K562 treated with DMSO at 1 percent for 12 hours (cell line): Measurements from ENCODE around the gene POC1A. TPM values are rescaled to one million over a fixed set of nuclear protein-coding genes. Genes with fewer than 3 reads are reported as not detected.

Experiments used
- total RNA-seq: library from RNA; unstranded; fragments of 300-600 nt; gene quantifications from 2 replicates; pipeline ENCODE4 v1.2.3, GENCODE V29; 2022; ENCODE audit not compliant: insufficient read depth

POC1A gene
- 22.4 and 25.5 TPM in 2 replicates for total RNA-seq

DNA sequence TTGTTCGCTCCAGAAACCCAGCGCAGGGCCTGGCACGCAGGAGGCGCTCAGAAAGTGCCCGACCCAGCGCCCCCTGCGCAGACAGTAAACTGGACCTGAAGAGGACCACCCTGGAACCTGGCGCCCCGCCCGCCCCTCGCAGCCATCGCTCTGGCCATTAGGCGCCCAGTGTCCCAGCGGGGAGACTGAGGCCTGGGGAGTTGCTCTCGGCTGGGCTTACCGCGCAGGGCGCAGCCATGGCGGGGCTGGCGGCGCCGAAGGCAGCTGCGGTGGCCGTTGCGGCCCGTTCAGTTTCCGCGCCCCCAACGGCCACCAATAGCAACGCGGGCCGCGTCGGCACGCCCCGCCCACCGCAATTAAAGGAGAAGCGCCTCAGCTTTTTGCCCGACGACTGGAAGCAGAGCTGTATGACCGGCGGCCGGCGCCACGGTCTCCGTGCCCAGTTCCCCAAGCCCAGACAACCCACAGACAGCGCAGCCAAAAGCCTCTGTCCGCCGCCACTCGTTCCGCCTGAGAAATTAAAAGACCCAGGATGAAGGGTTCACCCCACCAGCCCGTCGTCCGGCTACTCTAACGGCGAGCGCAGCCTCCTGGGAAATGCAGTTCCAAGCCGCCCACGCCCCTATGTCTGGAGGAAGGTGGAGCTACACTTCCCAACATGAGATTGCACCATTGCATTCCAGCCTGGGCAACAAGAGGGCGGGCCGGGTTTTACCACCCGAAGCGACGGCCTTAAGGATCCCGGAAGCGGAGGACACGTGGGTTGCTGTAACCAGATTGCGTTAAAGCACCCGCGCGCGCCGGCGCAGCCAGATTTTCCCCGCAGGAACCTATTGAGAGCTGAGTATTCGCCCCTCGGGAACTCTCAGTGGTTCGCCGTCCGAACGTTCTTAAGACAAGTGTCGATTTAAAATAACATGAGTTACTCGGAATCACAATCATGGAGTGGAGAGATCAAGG is at the start of gene POC1A:
TSS of gene POC1A (minus strand) at position 289 of the 960 bp plus-strand sequence. CDS start at position 238, 51 bp downstream.

DNA sequence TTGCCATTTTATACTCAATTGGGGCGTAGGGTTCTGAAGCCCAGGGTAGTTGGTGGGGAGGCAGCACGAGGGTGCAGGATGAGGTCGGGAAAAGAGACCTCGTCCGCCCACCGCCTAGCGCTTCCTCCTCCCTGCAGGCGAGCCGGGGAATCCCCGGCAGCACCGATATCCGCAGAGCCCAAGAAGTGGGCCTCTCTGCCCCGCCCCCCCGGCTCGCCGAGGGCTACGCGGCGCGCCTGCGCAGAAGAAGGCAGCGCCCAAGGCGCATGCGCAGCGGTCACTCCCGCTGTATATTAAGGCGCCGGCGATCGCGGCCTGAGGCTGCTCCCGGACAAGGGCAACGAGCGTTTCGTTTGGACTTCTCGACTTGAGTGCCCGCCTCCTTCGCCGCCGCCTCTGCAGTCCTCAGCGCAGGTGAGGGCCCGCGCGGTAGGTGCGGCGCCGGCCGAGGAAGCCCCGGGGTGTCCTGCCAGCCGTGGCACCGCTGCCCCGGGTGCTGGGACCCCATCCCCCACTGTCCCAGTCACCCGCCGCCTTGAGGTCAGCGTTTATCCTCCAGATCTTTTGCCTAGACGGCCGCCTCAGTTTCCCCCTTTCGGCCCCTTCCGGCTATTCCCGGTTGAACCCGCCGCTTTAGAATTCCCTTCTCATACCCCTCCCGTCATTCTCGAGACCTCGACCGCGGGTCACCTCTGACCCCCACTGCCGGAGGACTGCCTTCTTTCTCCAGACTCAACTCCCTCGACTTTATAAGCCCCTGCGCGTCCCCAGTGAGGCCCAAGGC is 43.8 kb upstream of the POC1A start, which contains the start of gene ALAS1:
TSS of gene ALAS1 (plus strand) at position 319 of the 784 bp plus-strand sequence. CDS start 1,082 bp downstream, outside the sequence.

DNA sequence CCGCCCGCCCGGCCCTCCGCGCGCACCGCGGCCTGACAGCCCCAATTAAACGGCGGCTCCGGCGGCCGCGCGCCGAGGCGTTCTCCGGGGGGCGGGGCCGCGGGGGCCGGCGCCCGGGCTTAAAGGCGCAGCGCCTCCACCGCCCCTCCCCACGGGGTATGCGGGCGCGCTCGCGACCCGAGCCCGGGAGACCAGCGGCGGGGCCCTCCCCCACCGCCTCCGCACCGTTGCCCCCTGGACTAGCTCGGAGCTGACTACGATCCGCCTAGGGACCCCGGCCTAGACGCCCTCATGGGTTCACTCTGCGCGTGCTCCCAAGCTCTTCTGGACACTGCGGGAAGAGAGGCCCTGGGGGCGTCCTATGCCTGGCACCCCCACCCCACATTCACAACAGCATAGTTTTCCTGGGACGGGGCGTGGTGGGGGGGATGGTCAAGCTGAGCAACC is 97.7 kb downstream of the POC1A start, which contains the start of gene DUSP7:
TSS of gene DUSP7 (minus strand) at position 51 of the 447 bp plus-strand sequence. CDS start 205 bp downstream, outside the sequence.

Other genes with a start within 250 kb of the POC1A start
- 13.1 and 22.7 TPM in 2 replicates for gene RRP9, start 212.5 kb downstream of the POC1A start, total RNA-seq
- 2.6 and 5.7 TPM in 2 replicates for gene PARP3, start 212.1 kb downstream of the POC1A start, total RNA-seq
- gene GPR62, start 199.0 kb downstream of the POC1A start, total RNA-seq: not detected in 2 replicates
- 10.2 and 14.6 TPM in 2 replicates for gene PCBP4, start 187.0 kb downstream of the POC1A start, total RNA-seq
- gene ABHD14B, start 180.4 kb downstream of the POC1A start, total RNA-seq: 44.1 and 66.9 TPM in 2 replicates
- gene ABHD14A, start 179.4 kb downstream of the POC1A start, total RNA-seq: 18.7 and 22.9 TPM in 2 replicates
- 37.6 and 46.6 TPM in 2 replicates for gene ACY1, start 170.9 kb downstream of the POC1A start, total RNA-seq
- 2,362 and 2,887 TPM in 2 replicates for gene RPL29, start 158.5 kb downstream of the POC1A start, total RNA-seq
- 3.5 and 8.1 TPM in 2 replicates for gene DUSP7, start 97.9 kb downstream of the POC1A start, total RNA-seq
- 34.1 and 73.7 TPM in 2 replicates for gene ALAS1, start 43.7 kb upstream of the POC1A start, total RNA-seq
- 0.30 TPM in 1 of 2 replicates, not detected in the other for gene TLR9, start 71.2 kb upstream of the POC1A start, total RNA-seq
- 133 and 166 TPM in 2 replicates for gene TWF2, start 84.7 kb upstream of the POC1A start, total RNA-seq
- gene PPM1M, start 91.3 kb upstream of the POC1A start, total RNA-seq: 8.1 and 12.7 TPM in 2 replicates
- 14.2 and 36.3 TPM in 2 replicates for gene WDR82, start 124.2 kb upstream of the POC1A start, total RNA-seq
- 3.0 TPM in 2 replicates for gene GLYCTK, start 133.4 kb upstream of the POC1A start, total RNA-seq
- gene DNAH1, start 161.9 kb upstream of the POC1A start, total RNA-seq: 0.16 and 1.1 TPM in 2 replicates